ENCODE measurements around the gene CAPZB.
"Not testable (repeated sequence)": the region's sequence is repeated elsewhere in the genome, so short reads cannot be mapped to it uniquely, and the experiment has no call there.

Gene CAPZB

GRCh38 chr1:19310720-19311502 lies 174.4 kb downstream of the CAPZB start:
- peak overlapping the region; percentile 85 for H3K4me3 ChIP-seq (ENCODE audit: low read length)
- H3K27me3 ChIP-seq (ENCODE audit: insufficient read depth, low read length), result no peaks in the 10 kb centered on the region
- H3K9me3 ChIP-seq (ENCODE audit: low read length), result no peaks in the 10 kb centered on the region
- H3K36me3 ChIP-seq (ENCODE audit: insufficient read depth, low read length), result peaks cover 29% of the 10 kb centered on the region
- peaks cover 23% of the 10 kb centered on the region for H3K4me1 ChIP-seq (ENCODE audit: insufficient read depth, low read length)
- H2AFZ ChIP-seq (ENCODE audit: low read depth, low read length), result no peak overlapping the region

GRCh38 chr1:19310061-19310460 lies 175.3 kb downstream of the CAPZB start:
- H3K4me1 ChIP-seq (ENCODE audit: insufficient read depth, low read length), result peaks cover 23% of the 10 kb centered on the region
- no peak overlapping the region for H3K4me3 ChIP-seq (ENCODE audit: low read length)
- no peaks in the 10 kb centered on the region for H3K27me3 ChIP-seq (ENCODE audit: insufficient read depth, low read length)
- H2AFZ ChIP-seq (ENCODE audit: low read depth, low read length), result no peak overlapping the region
- peaks cover 38% of the 10 kb centered on the region for H3K36me3 ChIP-seq (ENCODE audit: insufficient read depth, low read length)
- no peaks in the 10 kb centered on the region for H3K9me3 ChIP-seq (ENCODE audit: low read length)

- H3K9me3 ChIP-seq (ENCODE audit: low read length), result no peaks in the 10 kb centered on the region
- no peak overlapping the region for H2AFZ ChIP-seq (ENCODE audit: low read depth, low read length)
- no peak overlapping the region for H3K4me3 ChIP-seq (ENCODE audit: low read length)
- peaks cover 23% of the 10 kb centered on the region for H3K4me1 ChIP-seq (ENCODE audit: insufficient read depth, low read length)
- no peaks in the 10 kb centered on the region for H3K27me3 ChIP-seq (ENCODE audit: insufficient read depth, low read length)
- H3K36me3 ChIP-seq (ENCODE audit: insufficient read depth, low read length), result peaks cover 45% of the 10 kb centered on the region
Observed at GRCh38 chr1:19309123-19309813, 176.1 kb downstream of the CAPZB start.

- Histone ChIP-seq H3K27me3 (ENCODE audit: insufficient read depth, low read length) (no peaks in the 10 kb centered on the region), H3K9me3 (ENCODE audit: low read length) (no peaks in the 10 kb centered on the region), H3K36me3 (ENCODE audit: insufficient read depth, low read length) (peaks cover 53% of the 10 kb centered on the region)
Observed at GRCh38 chr1:19308509-19308907, 176.8 kb downstream of the CAPZB start.

GRCh38 chr1:19307794-19308508 lies 177.4 kb downstream of the CAPZB start:
- Histone ChIP-seq H3K36me3 (ENCODE audit: insufficient read depth, low read length) (peaks cover 59% of the 10 kb centered on the region), H3K4me1 (ENCODE audit: insufficient read depth, low read length) (peaks cover 16% of the 10 kb centered on the region), H3K27me3 (ENCODE audit: insufficient read depth, low read length) (no peaks in the 10 kb centered on the region), H2AFZ (ENCODE audit: low read depth, low read length) (no peak overlapping the region), H3K4me3 (ENCODE audit: low read length) (no peak overlapping the region), H3K9me3 (ENCODE audit: low read length) (no peaks in the 10 kb centered on the region)

More at GRCh38 chr1:19308509-19308907, 176.8 kb downstream of the CAPZB start:
- Histone ChIP-seq H3K4me1 (ENCODE audit: insufficient read depth, low read length) (peaks cover 22% of the 10 kb centered on the region), H3K4me3 (ENCODE audit: low read length) (no peak overlapping the region), H2AFZ (ENCODE audit: low read depth, low read length) (no peak overlapping the region)

GRCh38 chr1:19306941-19307340 lies 178.4 kb downstream of the CAPZB start:
- no peaks in the 10 kb centered on the region for H3K27me3 ChIP-seq (ENCODE audit: insufficient read depth, low read length)
- H2AFZ ChIP-seq (ENCODE audit: low read depth, low read length), result no peak overlapping the region
- H3K4me1 ChIP-seq (ENCODE audit: insufficient read depth, low read length), result peaks cover 11% of the 10 kb centered on the region
- peaks cover 66% of the 10 kb centered on the region for H3K36me3 ChIP-seq (ENCODE audit: insufficient read depth, low read length)
- no peak overlapping the region for H3K4me3 ChIP-seq (ENCODE audit: low read length)
- no peaks in the 10 kb centered on the region for H3K9me3 ChIP-seq (ENCODE audit: low read length)

- Histone ChIP-seq H3K4me1 (ENCODE audit: insufficient read depth, low read length) (peaks cover 4% of the 10 kb centered on the region), H3K9me3 (ENCODE audit: low read length) (no peaks in the 10 kb centered on the region), H3K27me3 (ENCODE audit: insufficient read depth, low read length) (no peaks in the 10 kb centered on the region), H3K36me3 (ENCODE audit: insufficient read depth, low read length) (peaks cover 66% of the 10 kb centered on the region), H3K4me3 (ENCODE audit: low read length) (no peak overlapping the region), H2AFZ (ENCODE audit: low read depth, low read length) (no peak overlapping the region)
Observed at GRCh38 chr1:19305880-19306279, 179.5 kb downstream of the CAPZB start.

- peaks cover 68% of the 10 kb centered on the region for H3K36me3 ChIP-seq (ENCODE audit: insufficient read depth, low read length)
- not testable (repeated sequence) for H3K9me3 ChIP-seq (ENCODE audit: low read length); H3K4me1 ChIP-seq (ENCODE audit: insufficient read depth, low read length); H3K27me3 ChIP-seq (ENCODE audit: insufficient read depth, low read length); H2AFZ ChIP-seq (ENCODE audit: low read depth, low read length); H3K4me3 ChIP-seq (ENCODE audit: low read length)
Observed at GRCh38 chr1:19304081-19304480, 181.3 kb downstream of the CAPZB start.

GRCh38 chr1:19300211-19300610 lies 185.1 kb downstream of the CAPZB start:
- Histone ChIP-seq H2AFZ (ENCODE audit: low read depth, low read length) (no peak overlapping the region), H3K9me3 (ENCODE audit: low read length) (peaks cover 9% of the 10 kb centered on the region), H3K27me3 (ENCODE audit: insufficient read depth, low read length) (no peaks in the 10 kb centered on the region), H3K4me3 (ENCODE audit: low read length) (no peak overlapping the region), H3K36me3 (ENCODE audit: insufficient read depth, low read length) (peaks cover 32% of the 10 kb centered on the region), H3K4me1 (ENCODE audit: insufficient read depth, low read length) (no peaks in the 10 kb centered on the region)

- no peaks in the 10 kb centered on the region for H3K27me3 ChIP-seq (ENCODE audit: insufficient read depth, low read length)
- peaks cover 27% of the 10 kb centered on the region for H3K9me3 ChIP-seq (ENCODE audit: low read length)
- no peak overlapping the region for H2AFZ ChIP-seq (ENCODE audit: low read depth, low read length)
- peaks cover 3% of the 10 kb centered on the region for H3K36me3 ChIP-seq (ENCODE audit: insufficient read depth, low read length)
- no peaks in the 10 kb centered on the region for H3K4me1 ChIP-seq (ENCODE audit: insufficient read depth, low read length)
- no peak overlapping the region for H3K4me3 ChIP-seq (ENCODE audit: low read length)
Observed at GRCh38 chr1:19294638-19295037, 190.7 kb downstream of the CAPZB start.

GRCh38 chr1:19289244-19289643 lies 196.1 kb downstream of the CAPZB start:
- Histone ChIP-seq H3K4me3 (ENCODE audit: low read length) (no peak overlapping the region), H3K36me3 (ENCODE audit: insufficient read depth, low read length) (peaks cover 3% of the 10 kb centered on the region), H3K9me3 (ENCODE audit: low read length) (peaks cover 12% of the 10 kb centered on the region), H3K4me1 (ENCODE audit: insufficient read depth, low read length) (no peaks in the 10 kb centered on the region), H3K27me3 (ENCODE audit: insufficient read depth, low read length) (no peaks in the 10 kb centered on the region), H2AFZ (ENCODE audit: low read depth, low read length) (no peak overlapping the region)

Data from neuron (in vitro differentiated cells).